Neural cell (in vitro differentiated cells): ENCODE measurements around the gene FGFR1OP2. TPM values are rescaled to one million over a fixed set of nuclear protein-coding genes. Genes with fewer than 3 reads are reported as not detected.

Experiments
- H2AFZ ChIP-seq: fragments of 200-600, 300-800 bp; sonication (generic), shearing (Covaris generic); 2 replicates; pipeline ENCODE4 v1.6.0; 2014; ENCODE audit warnings: low read depth, mild to moderate bottlenecking, antibody characterized with exemption, low read length, moderate library complexity
- H3F3A ChIP-seq: fragments of 200-600 bp; shearing (Covaris generic); 2 replicates; pipeline ENCODE4 v1.6.1; 2016; ENCODE audit warnings: mild to moderate bottlenecking, moderate library complexity, mixed read lengths, antibody characterized with exemption, low read length; ENCODE audit not compliant: insufficient read depth, poor library complexity, severe bottlenecking
- H3K27ac ChIP-seq: fragments of 200-600, 300-800 bp; sonication (generic), shearing (Covaris generic); 2 replicates; pipeline ENCODE4 v1.5.1; 2014; ENCODE audit warnings: mild to moderate bottlenecking, low read length, moderate library complexity
- H3K27me3 ChIP-seq: fragments of 300-800, 200-600 bp; sonication (generic), shearing (Covaris generic); 2 replicates; pipeline ENCODE4 v1.6.0; 2014; ENCODE audit warnings: mild to moderate bottlenecking, low read depth, low read length, moderate library complexity; ENCODE audit not compliant: insufficient read depth
- H3K36me3 ChIP-seq: fragments of 300-800, 200-600 bp; sonication (generic), shearing (Covaris generic); 2 replicates; pipeline ENCODE4 v1.5.1; 2014; ENCODE audit warnings: mild to moderate bottlenecking, antibody characterized with exemption, low read length, moderate library complexity; ENCODE audit not compliant: insufficient read depth
- H3K4me2 ChIP-seq: fragments of 300-800, 200-600 bp; sonication (generic), shearing (Covaris generic); 2 replicates; pipeline ENCODE4 v1.6.0; 2014; ENCODE audit warnings: mild to moderate bottlenecking, low read length
- H3K4me3 ChIP-seq: fragments of 300-800, 200-600 bp; sonication (generic), shearing (Covaris generic); 2 replicates; pipeline ENCODE4 v1.5.1; 2014; ENCODE audit warnings: mild to moderate bottlenecking, low read length, moderate library complexity
- H3K79me2 ChIP-seq: fragments of 200-600 bp; shearing (Covaris generic); replicated peaks from 2 replicates; pipeline ENCODE4 v1.6.0; 2014; ENCODE audit warnings: mild to moderate bottlenecking, low read length, moderate library complexity; ENCODE audit not compliant: insufficient read depth
- H3K9ac ChIP-seq: fragments of 300-800, 200-600 bp; sonication (generic), shearing (Covaris generic); 2 replicates; pipeline ENCODE4 v1.6.1; 2016; ENCODE audit warnings: mild to moderate bottlenecking, low read length, mixed read lengths
- H3K9me2 ChIP-seq: fragments of 200-600 bp; shearing (Covaris generic); 2 replicates; pipeline ENCODE4 v1.6.1; 2016; ENCODE audit warnings: mild to moderate bottlenecking, low read length, mixed read lengths; ENCODE audit not compliant: insufficient read depth
- H3K9me3 ChIP-seq: fragments of 200-600, 300-800 bp; sonication (generic), shearing (Covaris generic); 2 replicates; pipeline ENCODE4 v1.6.1; 2016; ENCODE audit warnings: mild to moderate bottlenecking, mixed run types, low read length, moderate library complexity, mixed read lengths
- H4K20me1 ChIP-seq: fragments of 200-600 bp; shearing (Covaris generic); 2 replicates; pipeline ENCODE4 v1.6.1; 2016; ENCODE audit warnings: mild to moderate bottlenecking, mixed run types; ENCODE audit not compliant: insufficient read depth
- EP300 ChIP-seq: fragments of 450-650 bp; conservative IDR thresholded peaks from 2 replicates; pipeline ENCODE4 v1.6.1; 2014; ENCODE audit warnings: antibody characterized with exemption, mild to moderate bottlenecking, moderate library complexity; ENCODE audit not compliant: poor library complexity, severe bottlenecking
- EZH2 ChIP-seq: fragments of 200-600, 300-800 bp; shearing (Covaris generic), sonication (generic); IDR thresholded peaks from 2 replicates; pipeline ENCODE4 v1.6.1; 2014; ENCODE audit warnings: antibody characterized with exemption, low read length, borderline replicate concordance, mild to moderate bottlenecking; ENCODE audit not compliant: insufficient read depth, poor library complexity, severe bottlenecking
- MXI1 ChIP-seq: fragments of 450-650 bp; conservative IDR thresholded peaks from 2 replicates; pipeline ENCODE4 v1.6.1; 2014; ENCODE audit warnings: antibody characterized with exemption, mild to moderate bottlenecking; ENCODE audit not compliant: poor library complexity, severe bottlenecking
- POLR2AphosphoS5 ChIP-seq: IDR thresholded peaks from 2 replicates; pipeline ENCODE4 v1.6.1; 2012
- RAD21 ChIP-seq: fragments of 450-650 bp; conservative IDR thresholded peaks from 2 replicates; pipeline ENCODE4 v1.6.1; 2014; ENCODE audit warnings: antibody characterized with exemption, mild to moderate bottlenecking, moderate library complexity
- SMC3 ChIP-seq: fragments of 450-650 bp; conservative IDR thresholded peaks from 2 replicates; pipeline ENCODE4 v1.6.1; 2014; ENCODE audit warnings: antibody characterized with exemption, mild to moderate bottlenecking, moderate library complexity; ENCODE audit not compliant: poor library complexity
- TAF1 ChIP-seq: IDR thresholded peaks from 2 replicates; pipeline ENCODE4 v1.6.1; 2012; ENCODE audit warnings: low read depth
- polyA plus RNA-seq: library from polyadenylated mRNA; depleted of rRNA; stranded (reverse); fragments of >200 nt; gene quantifications from 2 replicates; pipeline ENCODE4 v1.2.3, GENCODE V29; 2014
- TF ChIP-seq, protein P1 (sequence below): fragments of 450-650 bp; IDR thresholded peaks from 2 replicates; pipeline ENCODE4 v1.5.1; 2014; ENCODE audit warnings: antibody characterized with exemption, mild to moderate bottlenecking, moderate library complexity; ENCODE audit not compliant: poor library complexity, severe bottlenecking
- TF ChIP-seq, protein P2 (sequence below): IDR thresholded peaks from 2 replicates; pipeline ENCODE4 v1.6.1; 2012; ENCODE audit warnings: borderline replicate concordance

The FGFR1OP2 gene
- polyA plus RNA-seq, 1 donor from 2014 or later, result 79.4 TPM

DNA sequence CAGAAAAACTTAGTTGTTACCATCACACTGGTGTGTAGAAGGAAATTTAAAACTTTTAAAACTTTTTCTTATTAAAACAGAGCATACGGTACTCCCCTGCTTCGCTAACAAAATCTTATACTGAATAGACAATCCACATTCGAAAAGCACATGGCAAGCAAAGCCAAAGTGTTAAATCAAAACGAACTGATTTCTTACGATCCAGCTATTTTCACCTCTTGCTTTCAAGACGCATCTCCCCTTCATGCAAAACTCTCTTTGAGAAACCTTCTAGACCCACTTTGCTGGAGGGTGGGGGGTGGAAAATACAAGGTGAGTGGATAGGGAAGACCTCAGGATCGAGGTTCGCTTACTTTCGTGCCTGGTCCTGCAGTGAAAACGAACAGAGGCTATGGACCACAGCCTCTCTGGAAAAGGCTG, 817 bp upstream of the FGFR1OP2 start:
- H3K9ac ChIP-seq, result peak overlapping the region; percentile 92
- peak overlapping the region; percentile 93 for H3K27ac ChIP-seq

DNA sequence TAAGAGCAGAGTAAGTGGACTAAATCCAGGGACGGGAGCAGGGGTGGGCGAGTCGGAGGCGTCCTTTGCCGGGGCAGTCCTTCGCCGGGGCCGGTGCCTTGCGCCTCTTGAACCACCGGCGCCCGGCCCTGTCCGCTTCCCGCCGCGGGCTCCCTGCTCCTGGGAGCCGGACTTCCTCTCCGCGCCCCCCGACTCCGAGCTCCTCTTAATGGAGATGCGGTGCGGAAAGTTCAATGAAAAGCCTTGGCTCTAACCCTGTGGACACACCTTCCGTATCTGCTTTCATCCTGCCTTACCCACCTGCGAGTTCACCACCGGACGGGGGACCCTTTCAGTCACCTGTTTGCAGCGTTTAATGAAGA, 412 bp downstream of the FGFR1OP2 start:
- Histone ChIP-seq H3K9me2 (no peaks in the 10 kb centered on the region), H4K20me1 (no peaks in the 10 kb centered on the region), H2AFZ (peak overlapping the region; percentile 83), H3K27ac (peak overlapping the region; percentile 93), H3K9ac (peak overlapping the region; percentile 92), H3K36me3 (no peaks in the 10 kb centered on the region), H3F3A (peaks cover 5% of the 10 kb centered on the region), H3K27me3 (no peaks in the 10 kb centered on the region), H3K9me3 (no peaks in the 10 kb centered on the region), H3K79me2 (peaks cover 74% of the 10 kb centered on the region), H3K4me2 (peak overlapping the region; percentile 41), H3K4me3 (peak overlapping the region; percentile 84)
- TF ChIP-seq, protein P1, sequence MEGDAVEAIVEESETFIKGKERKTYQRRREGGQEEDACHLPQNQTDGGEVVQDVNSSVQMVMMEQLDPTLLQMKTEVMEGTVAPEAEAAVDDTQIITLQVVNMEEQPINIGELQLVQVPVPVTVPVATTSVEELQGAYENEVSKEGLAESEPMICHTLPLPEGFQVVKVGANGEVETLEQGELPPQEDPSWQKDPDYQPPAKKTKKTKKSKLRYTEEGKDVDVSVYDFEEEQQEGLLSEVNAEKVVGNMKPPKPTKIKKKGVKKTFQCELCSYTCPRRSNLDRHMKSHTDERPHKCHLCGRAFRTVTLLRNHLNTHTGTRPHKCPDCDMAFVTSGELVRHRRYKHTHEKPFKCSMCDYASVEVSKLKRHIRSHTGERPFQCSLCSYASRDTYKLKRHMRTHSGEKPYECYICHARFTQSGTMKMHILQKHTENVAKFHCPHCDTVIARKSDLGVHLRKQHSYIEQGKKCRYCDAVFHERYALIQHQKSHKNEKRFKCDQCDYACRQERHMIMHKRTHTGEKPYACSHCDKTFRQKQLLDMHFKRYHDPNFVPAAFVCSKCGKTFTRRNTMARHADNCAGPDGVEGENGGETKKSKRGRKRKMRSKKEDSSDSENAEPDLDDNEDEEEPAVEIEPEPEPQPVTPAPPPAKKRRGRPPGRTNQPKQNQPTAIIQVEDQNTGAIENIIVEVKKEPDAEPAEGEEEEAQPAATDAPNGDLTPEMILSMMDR, result no peak
- TF ChIP-seq POLR2AphosphoS5 (no peak), TAF1 (no peak), EP300 (no peak), MXI1 (no peak), SMC3 (no peak), RAD21 (no peak), EZH2 (no peak)
- TF ChIP-seq, protein P2, sequence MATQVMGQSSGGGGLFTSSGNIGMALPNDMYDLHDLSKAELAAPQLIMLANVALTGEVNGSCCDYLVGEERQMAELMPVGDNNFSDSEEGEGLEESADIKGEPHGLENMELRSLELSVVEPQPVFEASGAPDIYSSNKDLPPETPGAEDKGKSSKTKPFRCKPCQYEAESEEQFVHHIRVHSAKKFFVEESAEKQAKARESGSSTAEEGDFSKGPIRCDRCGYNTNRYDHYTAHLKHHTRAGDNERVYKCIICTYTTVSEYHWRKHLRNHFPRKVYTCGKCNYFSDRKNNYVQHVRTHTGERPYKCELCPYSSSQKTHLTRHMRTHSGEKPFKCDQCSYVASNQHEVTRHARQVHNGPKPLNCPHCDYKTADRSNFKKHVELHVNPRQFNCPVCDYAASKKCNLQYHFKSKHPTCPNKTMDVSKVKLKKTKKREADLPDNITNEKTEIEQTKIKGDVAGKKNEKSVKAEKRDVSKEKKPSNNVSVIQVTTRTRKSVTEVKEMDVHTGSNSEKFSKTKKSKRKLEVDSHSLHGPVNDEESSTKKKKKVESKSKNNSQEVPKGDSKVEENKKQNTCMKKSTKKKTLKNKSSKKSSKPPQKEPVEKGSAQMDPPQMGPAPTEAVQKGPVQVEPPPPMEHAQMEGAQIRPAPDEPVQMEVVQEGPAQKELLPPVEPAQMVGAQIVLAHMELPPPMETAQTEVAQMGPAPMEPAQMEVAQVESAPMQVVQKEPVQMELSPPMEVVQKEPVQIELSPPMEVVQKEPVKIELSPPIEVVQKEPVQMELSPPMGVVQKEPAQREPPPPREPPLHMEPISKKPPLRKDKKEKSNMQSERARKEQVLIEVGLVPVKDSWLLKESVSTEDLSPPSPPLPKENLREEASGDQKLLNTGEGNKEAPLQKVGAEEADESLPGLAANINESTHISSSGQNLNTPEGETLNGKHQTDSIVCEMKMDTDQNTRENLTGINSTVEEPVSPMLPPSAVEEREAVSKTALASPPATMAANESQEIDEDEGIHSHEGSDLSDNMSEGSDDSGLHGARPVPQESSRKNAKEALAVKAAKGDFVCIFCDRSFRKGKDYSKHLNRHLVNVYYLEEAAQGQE, result no peak

More for the DNA sequence above, 817 bp upstream of the FGFR1OP2 start:
- no peak for TF ChIP-seq EP300
- peak; percentile 63 for TF ChIP-seq SMC3
- peak; percentile 91 for TF ChIP-seq MXI1
- no peaks in the 10 kb centered on the region for H4K20me1 ChIP-seq
- peaks cover 61% of the 10 kb centered on the region for H3K79me2 ChIP-seq
- no peaks in the 10 kb centered on the region for H3K9me3 ChIP-seq
- peak overlapping the region; percentile 85 for H3K4me2 ChIP-seq
- H3K36me3 ChIP-seq, result no peaks in the 10 kb centered on the region
- H3F3A ChIP-seq, result peaks cover 5% of the 10 kb centered on the region
- no peaks in the 10 kb centered on the region for H3K9me2 ChIP-seq
- H3K4me3 ChIP-seq, result peak overlapping the region; percentile 84
- peak overlapping the region; percentile 28 for H2AFZ ChIP-seq
- H3K27me3 ChIP-seq, result no peaks in the 10 kb centered on the region
